Gastrocnemius medialis (tissue), 4 donors: ENCODE data around the gene DDX10. TPM values are rescaled to one million over a fixed set of nuclear protein-coding genes. Genes with fewer than 3 reads are reported as not detected.

Source experiments
- ATAC-seq, 2 donors: fragments of 150-250 bp; one replicate each; pipeline ENCODE4 v1.9.1; 2016
- DNase-seq, 2 donors: peaks; one replicate each; pipeline ENCODE4 v3.0.0-alpha.2; 2019
- H3K27ac ChIP-seq, 4 donors: fragments of 200-600 bp; sonication (generic); 1 replicate in 1 of 4; 2 replicates in 3 of 4; pipeline ENCODE4 v1.5.1; 2016 to 2018; ENCODE audit warnings: mild to moderate bottlenecking in 2 of 4, moderate library complexity in 1 of 4
- H3K27me3 ChIP-seq, 3 donors: fragments of 200-600 bp; sonication (generic) in 2 of 3; 1 replicate in 1 of 3; 2 replicates in 2 of 3; pipeline versions ENCODE4 v1.5.1 to v1.6.0; 2016 to 2019; ENCODE audit warnings: mild to moderate bottlenecking in 1 of 3, moderate library complexity in 1 of 3
- H3K36me3 ChIP-seq, 2 donors: fragments of 200-600 bp; sonication (generic) in 1 of 2; one replicate each; pipeline ENCODE4 v1.5.1; 2017 to 2018
- H3K4me1 ChIP-seq, 2 donors: fragments of 200-600 bp; sonication (generic) in 1 of 2; one replicate each; pipeline ENCODE4 v1.5.1; 2016 to 2017; ENCODE audit warnings: mild to moderate bottlenecking in 2 of 2
- H3K4me3 ChIP-seq, 4 donors: fragments of 200-600 bp; sonication (generic) in 3 of 4; 1 replicate in 1 of 4; 2 replicates in 3 of 4; pipeline ENCODE4 v1.5.1; 2016 to 2019; ENCODE audit warnings: mild to moderate bottlenecking in 2 of 4
- H3K9me3 ChIP-seq, 3 donors: fragments of 200-600 bp; sonication (generic) in 2 of 3; 1 replicate in 1 of 3; 2 replicates in 2 of 3; pipeline ENCODE4 v1.5.1; 2016 to 2019
- CTCF ChIP-seq, 5 experiments: fragments of 450-650 bp in 3 of 5; fragments of 200-600 bp in 2 of 5; sonication (generic) in 2 of 5; IDR thresholded peaks in 4 of 5; conservative IDR thresholded peaks in 1 of 5; 1 replicate in 4 of 5; 2 replicates in 1 of 5; pipeline ENCODE4 v1.5.1; 2016 to 2019; ENCODE audit warnings: antibody characterized with exemption in 5 of 5, mild to moderate bottlenecking in 3 of 5, moderate library complexity in 3 of 5
- POLR2A ChIP-seq, 2 donors: fragments of 450-650 bp; IDR thresholded peaks; one replicate each; pipeline ENCODE4 v1.6.1; 2017; ENCODE audit warnings: antibody characterized with exemption in 2 of 2, mild to moderate bottlenecking in 2 of 2, moderate library complexity in 2 of 2
- in situ Hi-C, 4 donors: fragments of 200-750 bp; cut with MboI; loops; one replicate each; pipeline versions ENCODE4 v1.15.0 to v1.8.0; 2017; ENCODE audit warnings: low sequenced_read_pairs in 4 of 4
- intact Hi-C: fragments of 100-400 bp; cut with DNase I; formaldehyde crosslinking; loops from one replicate; pipeline ENCODE4 v1.15.1; 2023; ENCODE audit warnings: low total_unique reads
- total RNA-seq, 4 donors: library from RNA; depleted of rRNA; stranded (reverse); fragments of >200 nt; gene quantifications; one replicate each; pipeline versions ENCODE4 v1.1.0 to v1.2.3, GENCODE V29; 2016

DDX10 gene
- total RNA-seq, 4 donors from 2014 or later = 5.0 to 15.0 (median 10.5) TPM

DNA sequence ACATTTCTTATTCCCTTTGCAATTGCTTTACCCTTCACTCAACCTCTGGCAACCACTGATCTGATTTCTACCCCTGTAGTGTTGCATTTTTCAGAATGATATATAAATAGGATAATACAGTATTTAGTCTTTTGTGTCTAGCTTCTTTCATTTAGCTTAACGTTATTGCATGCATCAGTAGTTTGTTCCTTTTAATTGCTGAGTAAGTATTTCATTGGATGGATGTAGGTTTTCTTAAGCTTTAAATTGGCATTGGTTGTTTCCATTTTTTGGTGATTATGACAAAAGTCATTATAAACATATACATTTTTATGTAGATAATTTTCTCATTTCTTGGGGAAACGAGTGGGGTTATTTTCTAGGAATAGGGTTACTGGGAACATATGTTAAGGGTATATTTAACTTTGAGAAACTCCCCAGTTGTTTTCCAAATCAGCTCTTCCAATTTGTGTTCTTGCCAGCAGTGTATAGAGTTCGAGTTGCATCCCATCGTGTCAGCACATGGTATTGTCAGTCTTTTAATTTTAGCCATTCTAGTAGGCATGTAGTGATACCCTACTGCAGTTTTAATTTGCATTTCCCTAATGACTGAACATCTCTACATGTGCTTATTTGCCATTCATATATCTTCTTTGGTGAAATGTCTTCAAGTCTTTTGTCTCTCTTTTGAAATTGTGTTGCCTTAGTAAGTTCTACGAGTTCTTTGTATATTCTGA, 60.3 kb downstream of the DDX10 start:
- no peaks in the 10 kb centered on the region for H3K9me3 ChIP-seq
- TF ChIP-seq POLR2A (IDR thresholded peaks at IDR 0.05) (no peak), CTCF (IDR thresholded peaks at IDR 0.05 in 4 of 5, conservative IDR thresholded peaks at IDR 0.05 in 1 of 5) (no peak)
- intact Hi-C loops (no loop called here), in situ Hi-C loops (loop anchor here in 1 of 4 donors (25.0 kb wide), 2 partner anchors 962 to 1212 kb away; no protein-coding TSS in a partner anchor)
- no peaks in the 10 kb centered on the region for H3K27me3 ChIP-seq
- no peak overlapping the region for H3K4me3 ChIP-seq
- ATAC-seq (no peak), DNase-seq (no peak)
- H3K36me3 ChIP-seq = peaks cover 0 to 15% of the 10 kb centered on the region in 2 donors
- H3K4me1 ChIP-seq = no peaks in the 10 kb centered on the region
- H3K27ac ChIP-seq = no peak overlapping the region

DNA sequence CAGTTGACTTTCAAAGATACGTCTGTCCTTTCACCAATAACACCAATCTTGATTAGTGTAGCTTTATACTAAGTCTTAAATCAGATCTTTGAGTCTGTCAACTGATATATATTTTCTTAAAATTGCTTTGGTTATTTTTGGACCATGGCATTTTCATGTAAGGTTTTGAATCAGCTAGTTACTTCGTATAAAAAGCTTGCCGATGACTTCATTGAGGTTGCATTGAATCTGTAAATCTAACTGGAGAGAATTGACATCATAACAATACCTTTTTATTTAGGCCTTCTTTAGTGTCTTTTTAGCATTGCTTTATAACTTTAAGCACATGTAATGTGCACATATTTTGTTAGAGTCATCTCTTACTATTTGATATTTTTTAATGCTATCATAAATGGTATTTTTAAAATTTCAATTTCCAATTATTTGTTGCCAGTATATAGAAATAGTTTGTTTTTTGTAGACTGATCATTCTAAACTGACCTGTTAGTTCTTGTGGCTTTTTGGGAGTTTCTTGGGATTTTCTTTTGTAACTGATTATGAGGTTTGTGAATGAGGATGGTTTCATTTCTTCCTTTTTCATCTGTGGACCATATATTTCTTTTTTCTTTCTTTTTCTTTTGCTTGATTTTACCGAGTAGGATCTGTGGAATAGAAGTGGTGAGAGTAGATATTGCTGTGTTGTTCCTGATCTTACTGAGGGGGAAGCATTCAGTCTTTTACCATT, 61.4 kb downstream of the DDX10 start:
- intact Hi-C loops (no loop called here), in situ Hi-C loops (no loop called here)
- H3K27me3 ChIP-seq = no peaks in the 10 kb centered on the region
- no peak overlapping the region for H3K27ac ChIP-seq
- no peaks in the 10 kb centered on the region for H3K9me3 ChIP-seq
- peaks cover 0 to 13% of the 10 kb centered on the region in 2 donors for H3K36me3 ChIP-seq
- H3K4me3 ChIP-seq = no peak overlapping the region
- DNase-seq = no peak
- TF ChIP-seq CTCF (IDR thresholded peaks at IDR 0.05 in 4 of 5, conservative IDR thresholded peaks at IDR 0.05 in 1 of 5) (no peak), POLR2A (IDR thresholded peaks at IDR 0.05) (no peak)
- ATAC-seq = no peak
- H3K4me1 ChIP-seq = no peaks in the 10 kb centered on the region

GRCh38 chr11:108727665-108728064, 62.8 kb downstream of the DDX10 start:
- in situ Hi-C loops (no loop called here), intact Hi-C loops (no loop called here)
- Histone ChIP-seq H3K27ac (no peak overlapping the region), H3K4me3 (no peak overlapping the region), H3K36me3 (peaks cover 0 to 9% of the 10 kb centered on the region in 2 donors), H3K9me3 (no peaks in the 10 kb centered on the region), H3K27me3 (no peaks in the 10 kb centered on the region), H3K4me1 (peaks cover 0 to 5% of the 10 kb centered on the region in 2 donors)
- TF ChIP-seq CTCF (IDR thresholded peaks at IDR 0.05 in 4 of 5, conservative IDR thresholded peaks at IDR 0.05 in 1 of 5) (no peak), POLR2A (IDR thresholded peaks at IDR 0.05) (no peak)
- no peak for ATAC-seq
- DNase-seq = no peak

GRCh38 chr11:108729227-108729871, 64.5 kb downstream of the DDX10 start:
- Histone ChIP-seq H3K4me3 (no peak overlapping the region), H3K4me1 (peaks cover 0 to 9% of the 10 kb centered on the region in 2 donors), H3K27ac (no peak overlapping the region), H3K9me3 (no peaks in the 10 kb centered on the region), H3K27me3 (no peaks in the 10 kb centered on the region), H3K36me3 (no peaks in the 10 kb centered on the region)
- in situ Hi-C loops (no loop called here), intact Hi-C loops (no loop called here)
- no peak for DNase-seq
- no peak for ATAC-seq
- no peak for TF ChIP-seq CTCF (IDR thresholded peaks at IDR 0.05 in 4 of 5, conservative IDR thresholded peaks at IDR 0.05 in 1 of 5)
- no peak for TF ChIP-seq POLR2A (IDR thresholded peaks at IDR 0.05)
